C4-2B (cell line): ENCODE data around the gene ACTR3C.
"Not testable (repeated sequence)": the region's sequence is repeated elsewhere in the genome, so short reads cannot be mapped to it uniquely, and the experiment has no call there.

Source experiments
- CTCF ChIP-seq: fragments of 450-650 bp; conservative IDR thresholded peaks from 2 replicates; pipeline ENCODE4 v1.5.1; 2017; ENCODE audit warnings: mild to moderate bottlenecking
- ZFX ChIP-seq: fragments of 450-650 bp; IDR thresholded peaks from 2 replicates; pipeline ENCODE4 v1.6.1; 2017

GRCh38 chr7:150304499-150305258 is 18.7 kb downstream of the ACTR3C start:
- TF ChIP-seq CTCF, ZFX: not testable (repeated sequence)
